GM12878 (cell line): ENCODE data around the gene PTGR3.

Source experiments
- ASH2L ChIP-seq: fragments of 300-600, 200-600 bp; sonication (generic); IDR thresholded peaks from 2 replicates; pipeline ENCODE4 v1.6.1; 2017; ENCODE audit warnings: low read depth, mild to moderate bottlenecking, borderline replicate concordance
- BACH1 ChIP-seq: fragments of 450-650 bp; IDR thresholded peaks from 2 replicates; pipeline ENCODE4 v1.6.1; 2017; ENCODE audit warnings: mild to moderate bottlenecking, borderline replicate concordance
- CBX5 ChIP-seq: sonication (generic); IDR thresholded peaks from 2 replicates; pipeline ENCODE4 v1.6.1; 2016; ENCODE audit warnings: low read depth, moderate library complexity, mild to moderate bottlenecking, inconsistent platforms
- HDAC2 ChIP-seq: fragments of 200-600 bp; sonication (generic); IDR thresholded peaks from 2 replicates; pipeline ENCODE4 v1.6.1; 2017
- HDGF ChIP-seq: fragments of 450-650 bp; IDR thresholded peaks from 2 replicates; pipeline ENCODE4 v1.6.1; 2016; ENCODE audit warnings: antibody characterized with exemption
- MTA2 ChIP-seq: fragments of 450-650 bp; IDR thresholded peaks from 2 replicates; pipeline ENCODE4 v1.6.1; 2016; ENCODE audit warnings: low read depth, mild to moderate bottlenecking, moderate library complexity
- NFXL1 ChIP-seq: fragments of 450-650 bp; IDR thresholded peaks from 2 replicates; pipeline ENCODE4 v1.6.1; 2017; ENCODE audit warnings: antibody characterized with exemption, mild to moderate bottlenecking, borderline replicate concordance
- POLR2A ChIP-seq: IDR thresholded peaks from 2 replicates; pipeline ENCODE4 v1.6.1; 2011; ENCODE audit warnings: low read depth, mild to moderate bottlenecking, low read length
- POLR2AphosphoS5 ChIP-seq: IDR thresholded peaks from 2 replicates; pipeline ENCODE4 v1.6.1; 2011; ENCODE audit warnings: mild to moderate bottlenecking, low read length, inconsistent platforms
- SMAD1 ChIP-seq: fragments of 450-650 bp; IDR thresholded peaks from 2 replicates; pipeline ENCODE4 v1.6.1; 2018; ENCODE audit warnings: mild to moderate bottlenecking, low read depth; ENCODE audit not compliant: partially characterized antibody
- SMC3 ChIP-seq: IDR thresholded peaks from 2 replicates; pipeline ENCODE4 v1.6.1; 2011; ENCODE audit warnings: low read length, improper control_type of control experiment, borderline replicate concordance
- TAF1 ChIP-seq: IDR thresholded peaks from 2 replicates; pipeline ENCODE4 v1.6.1; 2011; ENCODE audit warnings: mild to moderate bottlenecking, low read depth, low read length, borderline replicate concordance
- ZNF274 ChIP-seq: IDR thresholded peaks from one replicate; pipeline ENCODE4 v1.8.0; 2011; ENCODE audit not compliant: insufficient read length, insufficient read depth
- TF ChIP-seq, protein P1 (sequence below), 3 experiments: IDR thresholded peaks in 2 of 3; conservative IDR thresholded peaks in 1 of 3; 2 replicates each; pipeline ENCODE4 v1.5.1; 2011; ENCODE audit warnings: low read depth in 3 of 3, low read length in 3 of 3, mild to moderate bottlenecking in 3 of 3, control low read depth in 2 of 3, moderate library complexity in 2 of 3, inconsistent platforms in 1 of 3, mixed read lengths in 1 of 3; ENCODE audit not compliant: control insufficient read depth in 2 of 3, insufficient read depth in 1 of 3; ENCODE audit errors: extremely low read depth in 1 of 3

DNA sequence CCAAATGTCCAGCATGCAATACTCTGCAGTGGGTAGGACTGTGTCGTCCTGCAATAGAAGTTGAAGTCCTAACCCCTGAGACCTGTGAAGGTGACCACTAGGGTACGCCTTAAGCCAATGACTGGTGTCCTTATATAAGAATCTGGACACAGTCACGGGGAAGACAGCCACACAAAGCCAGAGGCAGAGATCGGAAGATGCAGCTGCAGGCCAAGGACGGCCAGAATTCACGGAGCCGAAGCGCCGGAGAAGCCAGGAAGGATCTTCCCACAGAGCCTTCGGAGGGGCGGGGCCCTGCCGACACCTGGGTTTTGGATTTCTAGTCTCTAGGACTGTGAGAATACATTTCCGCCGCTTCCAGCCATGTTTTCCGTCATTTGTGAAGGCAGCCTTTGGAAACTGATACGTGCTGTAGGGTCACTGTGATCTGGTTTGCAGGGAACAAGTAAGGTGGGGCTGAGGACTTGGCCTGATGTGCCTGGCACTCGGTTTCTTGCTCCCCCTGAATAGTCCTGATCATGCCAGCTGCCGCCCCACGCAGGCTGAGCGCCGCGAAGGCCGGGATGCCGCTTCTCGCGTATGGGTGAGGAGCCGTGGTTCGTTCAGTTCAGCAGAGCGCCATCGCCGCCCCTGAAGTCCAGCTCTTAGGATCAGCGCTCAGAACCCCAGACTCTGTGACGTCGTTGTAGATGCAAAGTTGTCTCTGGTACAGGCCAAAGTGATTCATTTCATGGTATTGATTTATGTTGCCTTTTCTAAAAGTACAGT lies 38.7 kb downstream of the PTGR3 start:
- TF ChIP-seq ASH2L (no peak), NFXL1 (no peak), POLR2A (no peak), HDGF (no peak), CBX5 (no peak), TAF1 (no peak), HDAC2 (no peak), SMC3 (no peak), SMAD1 (no peak), BACH1 (no peak), MTA2 (no peak), POLR2AphosphoS5 (no peak), ZNF274 (no peak)
- TF ChIP-seq, protein P1, sequence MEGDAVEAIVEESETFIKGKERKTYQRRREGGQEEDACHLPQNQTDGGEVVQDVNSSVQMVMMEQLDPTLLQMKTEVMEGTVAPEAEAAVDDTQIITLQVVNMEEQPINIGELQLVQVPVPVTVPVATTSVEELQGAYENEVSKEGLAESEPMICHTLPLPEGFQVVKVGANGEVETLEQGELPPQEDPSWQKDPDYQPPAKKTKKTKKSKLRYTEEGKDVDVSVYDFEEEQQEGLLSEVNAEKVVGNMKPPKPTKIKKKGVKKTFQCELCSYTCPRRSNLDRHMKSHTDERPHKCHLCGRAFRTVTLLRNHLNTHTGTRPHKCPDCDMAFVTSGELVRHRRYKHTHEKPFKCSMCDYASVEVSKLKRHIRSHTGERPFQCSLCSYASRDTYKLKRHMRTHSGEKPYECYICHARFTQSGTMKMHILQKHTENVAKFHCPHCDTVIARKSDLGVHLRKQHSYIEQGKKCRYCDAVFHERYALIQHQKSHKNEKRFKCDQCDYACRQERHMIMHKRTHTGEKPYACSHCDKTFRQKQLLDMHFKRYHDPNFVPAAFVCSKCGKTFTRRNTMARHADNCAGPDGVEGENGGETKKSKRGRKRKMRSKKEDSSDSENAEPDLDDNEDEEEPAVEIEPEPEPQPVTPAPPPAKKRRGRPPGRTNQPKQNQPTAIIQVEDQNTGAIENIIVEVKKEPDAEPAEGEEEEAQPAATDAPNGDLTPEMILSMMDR (IDR thresholded peaks at IDR 0.05 in 2 of 3, conservative IDR thresholded peaks at IDR 0.05 in 1 of 3; ENCODE audit: control insufficient read depth in 2 of 3, extremely low read depth in 1 of 3, insufficient read depth in 1 of 3, low read depth in 3 of 3, low read length in 3 of 3), result peak in 1 of 3 experiments; percentile 19; a peak in 1 of 6 replicates
